ENCODE results near the gene ENAH.
"Not testable (repeated sequence)": the region's sequence is repeated elsewhere in the genome, so short reads cannot be mapped to it uniquely, and the experiment has no call there.

ENAH gene

DNA sequence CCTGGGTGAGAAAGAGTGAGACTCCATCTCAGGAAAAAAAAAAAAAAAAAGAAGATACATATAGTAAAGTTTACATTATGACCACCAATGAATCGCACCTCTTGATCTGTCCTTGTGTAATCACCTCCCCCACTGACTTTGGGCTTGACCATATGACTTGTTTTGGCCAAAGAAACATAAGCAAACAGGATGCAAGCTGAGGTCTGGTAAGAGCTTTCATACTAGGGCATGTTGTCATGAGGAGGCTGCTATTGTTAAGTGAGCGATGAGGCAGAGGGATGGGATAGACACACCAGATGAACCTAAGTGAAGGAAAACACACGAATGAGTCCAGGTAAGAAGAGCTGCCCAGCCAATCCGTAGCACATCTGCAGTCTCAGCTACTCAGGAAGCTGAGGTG is 10.7 kb downstream of the ENAH start:
- no peak for DNase-seq

DNA sequence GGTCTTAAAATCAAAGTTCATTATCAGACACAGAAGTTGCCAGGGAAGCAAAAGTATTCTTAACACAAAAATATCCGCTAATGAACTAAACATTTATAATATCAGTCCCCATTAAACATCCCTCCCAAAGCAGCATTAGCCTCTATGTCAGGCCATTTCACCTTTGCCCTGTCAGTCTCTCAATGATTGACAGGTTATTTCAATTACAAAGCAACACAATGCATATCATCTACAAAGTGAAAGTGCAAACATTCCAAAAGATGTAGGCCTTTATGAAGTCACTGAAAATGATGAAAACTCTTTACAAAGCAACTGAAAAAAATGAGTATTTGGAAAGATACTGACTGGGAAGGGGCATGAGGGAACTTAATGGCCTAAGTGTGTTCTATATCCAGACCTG is 14.1 kb downstream of the ENAH start:
- DNase-seq: no peak

DNA sequence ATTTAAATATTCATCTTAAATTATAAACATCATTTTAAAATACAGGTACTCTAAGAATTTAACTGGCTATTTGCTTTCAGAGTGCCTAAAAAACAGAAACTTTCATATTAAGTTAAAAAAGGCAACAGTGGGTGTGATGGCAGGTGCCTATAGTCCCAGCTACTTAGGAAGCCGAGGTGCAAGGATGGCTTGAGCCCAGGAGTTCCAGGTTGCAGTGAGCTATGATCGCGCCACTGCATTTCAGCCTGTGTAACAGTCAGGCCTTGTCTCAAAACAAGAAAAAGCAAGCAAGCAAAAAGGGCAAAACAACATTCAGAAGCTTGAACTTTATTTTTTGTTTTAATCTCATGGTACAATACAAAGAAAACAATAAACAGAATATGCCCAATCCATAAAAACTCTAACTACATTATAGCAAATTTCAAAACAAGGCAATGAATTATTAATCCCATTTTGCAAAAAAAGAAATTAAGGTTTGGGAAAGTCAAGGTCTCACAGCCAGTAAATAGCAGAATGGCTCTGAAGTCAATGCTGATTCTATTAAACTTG is 15.2 kb downstream of the ENAH start:
- no peak for DNase-seq

DNA sequence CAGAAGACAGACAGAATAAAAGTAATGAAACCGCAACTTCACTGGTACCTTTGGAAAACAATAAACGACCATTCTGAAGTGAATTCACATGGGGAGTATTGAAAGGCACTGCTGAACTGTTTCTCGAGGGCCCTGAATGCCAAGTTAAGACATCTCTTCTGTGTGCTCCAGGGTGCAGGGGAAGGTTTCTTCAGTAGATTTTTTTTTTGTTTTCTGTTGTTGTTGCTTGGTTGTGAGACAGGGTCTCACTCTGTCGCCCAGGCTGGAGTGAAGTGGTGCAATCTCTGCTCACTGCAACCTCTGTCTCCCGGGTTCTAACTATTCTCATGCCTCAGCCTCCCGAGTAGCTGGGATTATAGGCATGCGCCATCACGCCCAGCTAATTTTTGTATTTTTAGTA is 15.9 kb downstream of the ENAH start:
- not testable (repeated sequence) for DNase-seq

DNA sequence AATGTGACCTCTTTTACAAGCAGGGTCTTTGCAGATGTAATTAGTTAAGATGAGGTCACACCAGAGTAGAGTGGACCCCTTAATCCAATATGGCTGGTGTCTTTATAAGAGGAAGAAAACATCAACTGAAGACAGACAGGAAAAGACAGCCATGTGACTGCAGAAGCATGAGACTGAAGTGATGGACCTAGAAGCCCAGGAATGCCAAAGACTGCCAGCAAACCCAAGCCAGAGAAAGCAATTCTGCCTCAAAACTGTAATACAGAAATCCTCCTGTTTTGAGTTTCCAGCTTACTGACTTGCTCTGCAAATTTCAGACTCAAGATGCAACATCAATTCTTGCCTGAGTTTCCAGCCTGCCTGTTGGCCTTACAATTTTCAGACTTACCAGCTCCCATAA is 17.3 kb downstream of the ENAH start:
- DNase-seq: peak; percentile 34

DNA sequence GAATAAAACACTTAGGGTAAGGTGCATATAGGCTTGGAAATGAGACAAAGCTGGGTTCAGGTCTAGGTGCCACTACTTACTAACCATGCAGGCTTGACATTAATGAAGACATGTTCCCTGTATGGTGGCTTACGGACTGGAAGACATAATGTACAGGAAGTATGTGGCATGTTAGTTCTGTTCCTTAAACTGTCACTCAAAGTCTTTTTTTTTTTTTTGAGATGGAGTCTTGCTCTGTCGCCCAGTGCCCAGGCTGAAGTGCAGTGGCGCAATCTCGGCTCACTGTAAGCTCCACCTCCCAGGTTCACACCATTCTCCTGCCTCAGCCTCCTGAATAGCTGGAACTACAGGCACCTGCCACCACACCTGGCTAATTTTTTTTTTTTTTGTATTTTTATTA is 20.1 kb downstream of the ENAH start:
- not testable (repeated sequence) for DNase-seq

DNA sequence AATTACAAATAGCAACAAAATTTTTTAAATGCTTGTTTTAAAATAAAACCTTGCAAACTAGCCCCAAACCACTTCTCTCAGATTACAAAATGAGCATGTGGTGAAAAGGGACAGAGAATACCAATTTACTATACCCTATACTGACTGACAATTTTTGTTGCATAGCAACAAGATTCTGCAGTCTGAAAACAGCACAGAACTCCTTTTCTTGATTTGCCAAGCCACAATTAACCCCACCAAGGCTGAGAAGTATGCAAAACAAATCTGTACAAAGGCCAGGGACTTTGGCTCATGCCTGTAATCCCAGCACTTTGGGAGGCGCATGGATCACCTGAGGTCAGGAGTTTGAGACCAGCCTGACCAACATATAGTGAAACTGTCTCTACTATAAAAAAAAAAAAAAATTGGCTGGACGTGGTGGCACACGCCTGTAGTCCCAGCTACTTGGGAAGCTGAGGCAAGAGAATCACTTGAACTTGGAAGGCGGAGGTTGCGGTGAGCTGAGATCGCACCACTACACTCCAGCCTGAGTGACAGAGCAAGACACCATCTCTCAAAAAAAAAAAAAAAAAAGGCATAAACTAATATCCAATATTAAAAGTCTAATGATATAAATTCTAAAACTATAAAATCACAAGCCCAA is 21.8 kb downstream of the ENAH start:
- peak; percentile 41 for DNase-seq

DNA sequence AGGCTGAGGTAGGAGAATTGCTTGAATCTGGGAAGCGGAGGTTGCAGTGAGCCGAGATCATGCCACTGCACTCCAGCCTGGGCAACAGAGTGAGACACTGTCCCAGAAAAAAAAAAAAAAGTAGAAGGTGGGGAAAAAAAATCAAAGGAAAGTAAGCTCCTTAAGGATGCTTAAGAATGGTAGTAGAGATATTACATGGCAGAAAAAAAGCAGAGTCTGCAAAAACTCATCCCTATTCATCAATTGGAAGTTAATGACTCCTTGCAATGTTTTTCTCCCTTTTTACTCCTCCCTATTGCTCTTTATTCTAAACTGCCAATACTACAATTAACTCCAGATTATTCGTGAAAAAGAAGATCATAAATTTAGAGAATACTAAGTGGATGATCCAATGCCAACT is 23.4 kb downstream of the ENAH start:
- no peak for DNase-seq

DNA sequence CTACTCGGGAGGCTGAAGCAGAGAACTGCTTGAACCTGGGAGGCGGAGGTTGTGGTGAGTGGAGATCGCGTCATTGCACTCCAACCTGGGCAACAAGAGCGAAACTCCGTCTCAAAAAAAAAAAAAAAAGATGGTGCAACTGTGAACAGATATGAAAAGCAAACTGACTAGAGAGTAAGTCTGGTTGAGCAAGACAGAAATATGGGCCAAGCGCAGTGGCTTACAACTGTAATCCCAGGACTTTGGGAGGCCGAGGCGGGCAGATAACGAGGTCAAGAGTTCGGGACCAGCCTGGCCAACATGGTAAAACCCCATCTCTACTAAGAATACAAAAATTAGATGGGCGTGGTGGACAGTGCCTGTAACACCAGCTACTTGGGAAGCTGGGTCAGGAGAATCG is 24.1 kb downstream of the ENAH start:
- DNase-seq: not testable (repeated sequence)

DNA sequence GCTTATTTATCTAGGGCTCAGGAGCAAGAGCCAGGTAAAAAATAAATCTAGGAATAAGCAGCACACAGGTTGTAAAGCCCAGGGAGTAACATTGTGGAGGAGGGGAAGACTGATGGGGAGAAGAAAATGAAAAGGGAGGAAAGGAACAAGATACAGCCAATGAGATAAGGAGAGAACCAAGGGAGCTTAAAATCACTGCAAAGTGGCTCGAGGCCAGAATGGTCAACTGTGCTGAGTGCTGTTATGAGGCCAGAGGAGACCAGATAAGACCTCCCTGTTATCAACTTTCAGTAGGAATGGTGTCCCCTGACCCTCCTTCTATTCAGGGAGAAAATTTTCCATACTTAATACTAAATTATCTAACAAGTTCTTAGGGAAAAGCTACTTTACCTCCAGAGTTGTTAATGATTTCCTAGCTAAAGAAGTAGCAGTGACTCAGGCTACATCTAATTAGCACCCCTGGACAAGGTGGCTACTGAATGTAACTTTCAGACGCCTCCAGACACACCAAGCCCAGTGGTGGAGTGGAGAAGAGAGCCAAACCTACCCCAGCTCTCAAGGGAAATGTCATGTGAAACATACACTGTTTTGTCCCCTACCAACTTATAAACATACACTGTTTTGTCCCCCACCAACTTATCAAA is 25.5 kb downstream of the ENAH start:
- DNase-seq: no peak

DNA sequence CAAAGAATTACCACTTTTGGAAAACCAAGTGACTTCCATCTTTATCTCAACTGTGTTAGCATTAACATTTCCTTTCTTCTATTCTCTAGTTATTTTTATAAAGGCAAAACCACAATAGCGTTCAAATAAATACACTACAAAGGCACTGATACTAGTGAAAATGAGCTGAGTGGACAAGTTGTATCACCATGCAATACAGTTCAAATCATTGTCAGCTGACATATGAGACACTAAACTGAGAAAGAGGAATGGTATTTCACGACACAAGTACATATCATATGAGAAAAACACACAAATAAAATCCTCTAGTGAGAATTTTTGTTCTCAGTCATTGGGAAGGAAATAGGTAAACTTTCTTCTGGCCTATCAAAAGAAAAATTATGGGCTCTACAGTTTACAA is 26.2 kb downstream of the ENAH start:
- DNase-seq: no peak

DNA sequence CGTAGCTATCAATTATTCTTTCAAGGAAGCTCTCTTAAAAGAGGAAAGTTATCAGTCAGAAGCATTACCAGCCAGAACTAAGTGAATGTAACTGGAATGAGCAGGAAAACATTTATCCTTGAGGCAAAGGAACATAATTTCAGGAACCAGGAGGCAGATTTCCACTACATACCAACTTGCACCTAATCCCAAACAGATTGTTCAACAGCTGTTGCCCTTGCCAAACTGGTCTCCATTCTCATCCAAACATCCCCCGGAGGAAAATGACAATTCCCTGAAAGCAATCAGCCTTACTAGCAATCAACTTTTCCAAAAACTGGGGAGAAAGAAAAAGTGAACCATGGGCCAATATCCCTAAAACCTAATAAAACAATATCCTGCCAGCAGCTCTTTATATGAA is 35.0 kb downstream of the ENAH start:
- no peak for DNase-seq

DNA sequence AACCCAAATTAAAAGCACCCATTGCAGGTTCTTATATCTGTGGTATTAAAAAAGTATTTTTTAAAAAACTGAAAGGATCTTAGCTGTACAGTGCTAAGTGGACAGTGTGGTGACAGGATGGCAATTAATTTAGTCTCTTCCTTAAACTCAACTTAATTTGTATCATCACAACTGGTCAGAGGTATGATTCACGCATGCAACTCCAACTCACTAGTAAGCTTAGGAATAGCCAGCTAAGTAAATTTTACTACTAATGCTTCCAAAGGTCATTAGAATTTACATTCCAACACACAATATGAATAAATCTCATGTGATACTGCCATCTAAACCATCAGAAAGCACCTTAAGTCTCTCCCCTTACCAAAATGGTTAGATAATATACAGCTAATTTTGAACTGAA is 35.4 kb downstream of the ENAH start:
- no peak for DNase-seq

DNA sequence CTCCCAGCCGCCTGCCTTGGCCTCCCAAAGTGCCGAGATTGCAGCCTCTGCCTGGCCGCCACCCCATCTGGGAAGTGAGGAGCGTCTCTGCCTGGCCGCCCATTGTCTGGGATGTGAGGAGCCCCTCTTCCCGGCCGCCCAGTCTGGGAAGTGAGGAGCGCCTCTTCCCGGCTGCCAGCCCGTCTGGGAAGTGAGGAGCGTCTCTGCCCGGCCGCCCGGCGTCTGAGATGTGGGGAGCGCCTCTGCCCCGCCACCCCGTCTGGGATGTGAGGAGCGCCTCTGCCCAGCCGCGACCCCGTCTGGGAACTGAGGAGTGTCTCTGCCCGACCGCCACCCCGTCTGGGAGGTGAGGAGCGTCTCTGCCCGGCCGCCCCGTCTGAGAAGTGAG is 37.5 kb downstream of the ENAH start:
- not testable (repeated sequence) for DNase-seq

DNA sequence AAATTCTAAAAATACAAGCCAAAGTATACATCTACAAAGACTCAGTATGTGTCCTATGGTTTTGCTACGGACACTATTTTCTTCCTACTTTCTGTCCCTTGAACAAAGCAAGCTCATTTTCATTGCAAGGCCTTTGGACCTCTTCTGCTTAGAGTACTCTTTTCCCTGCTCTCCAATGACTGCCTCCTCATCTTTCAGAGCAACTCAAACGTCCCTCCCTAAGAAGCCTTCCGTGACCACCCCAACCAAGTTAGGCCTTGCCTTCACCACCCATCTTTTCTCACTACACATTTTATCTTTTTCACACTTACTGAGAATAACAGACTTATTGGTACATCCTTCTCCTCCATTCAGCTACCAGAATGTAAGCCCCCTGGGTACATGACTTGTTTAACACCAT is 39.9 kb downstream of the ENAH start:
- no peak for DNase-seq

DNA sequence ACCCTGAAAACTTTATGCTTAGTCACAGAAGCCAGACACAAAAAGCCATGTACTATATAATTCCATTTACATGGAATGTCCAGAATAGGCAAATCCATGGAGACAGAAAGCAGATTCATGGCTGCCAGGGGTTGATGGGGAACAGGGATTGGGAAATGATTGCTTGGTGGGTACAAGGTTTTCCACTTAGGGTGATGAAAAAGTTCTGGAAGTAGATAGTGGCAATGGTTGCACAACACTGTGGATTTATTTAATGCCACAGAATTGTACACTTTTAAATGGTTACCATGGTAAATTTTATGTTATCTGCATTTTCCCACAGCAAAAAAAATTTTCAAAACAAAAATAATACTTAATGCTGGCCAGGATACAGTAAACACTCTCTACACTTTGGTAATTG is 40.6 kb downstream of the ENAH start:
- DNase-seq: no peak

DNA sequence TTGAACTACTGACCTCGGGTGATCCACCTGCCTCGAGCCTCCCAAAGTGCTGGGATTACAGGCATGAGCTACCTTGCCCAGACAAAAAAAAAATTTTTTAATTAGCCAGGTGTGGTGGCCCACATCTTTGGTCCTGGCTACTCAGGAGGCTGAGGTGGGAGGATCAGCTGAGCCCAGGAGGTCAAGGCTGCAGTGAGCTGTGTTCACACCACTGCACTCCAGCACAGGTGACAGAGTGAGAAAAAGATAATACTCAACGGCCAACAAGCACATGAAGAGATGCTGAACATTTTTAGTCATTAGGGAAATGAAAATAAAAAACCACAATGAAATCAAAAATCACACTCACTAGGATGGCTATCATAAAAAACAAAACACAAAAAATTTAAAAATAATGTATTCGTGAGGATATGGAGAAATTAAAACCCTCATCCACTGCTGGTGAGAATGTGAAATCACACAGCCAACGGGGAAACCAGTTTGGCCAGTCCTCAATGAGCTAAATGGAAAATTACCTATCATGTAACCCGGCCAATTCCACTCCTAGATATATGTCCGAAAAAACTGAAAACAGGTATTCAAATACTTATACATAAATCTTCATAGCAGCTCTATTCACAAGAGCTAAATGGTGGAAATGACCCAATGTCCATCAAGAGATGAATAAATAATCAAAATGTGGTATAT is 41.2 kb downstream of the ENAH start:
- DNase-seq: no peak

DNA sequence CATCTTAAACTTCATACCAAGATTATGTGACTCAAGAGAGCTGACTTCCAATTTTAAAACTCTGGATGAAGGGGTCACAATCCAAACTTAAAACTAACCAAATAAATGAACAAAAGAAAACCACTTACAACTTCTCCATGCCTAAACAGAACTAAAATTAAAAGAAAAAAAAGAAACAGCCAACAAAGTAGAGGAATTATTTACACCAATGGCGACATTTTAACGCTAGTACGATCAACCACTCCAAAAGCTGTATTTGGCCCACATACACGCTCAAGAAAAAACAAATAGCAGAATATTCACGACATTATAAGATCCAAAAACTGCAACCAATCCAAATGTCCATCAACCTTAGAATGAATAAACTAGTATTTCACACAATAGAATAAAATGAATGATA is 42.4 kb downstream of the ENAH start:
- DNase-seq: no peak

DNA sequence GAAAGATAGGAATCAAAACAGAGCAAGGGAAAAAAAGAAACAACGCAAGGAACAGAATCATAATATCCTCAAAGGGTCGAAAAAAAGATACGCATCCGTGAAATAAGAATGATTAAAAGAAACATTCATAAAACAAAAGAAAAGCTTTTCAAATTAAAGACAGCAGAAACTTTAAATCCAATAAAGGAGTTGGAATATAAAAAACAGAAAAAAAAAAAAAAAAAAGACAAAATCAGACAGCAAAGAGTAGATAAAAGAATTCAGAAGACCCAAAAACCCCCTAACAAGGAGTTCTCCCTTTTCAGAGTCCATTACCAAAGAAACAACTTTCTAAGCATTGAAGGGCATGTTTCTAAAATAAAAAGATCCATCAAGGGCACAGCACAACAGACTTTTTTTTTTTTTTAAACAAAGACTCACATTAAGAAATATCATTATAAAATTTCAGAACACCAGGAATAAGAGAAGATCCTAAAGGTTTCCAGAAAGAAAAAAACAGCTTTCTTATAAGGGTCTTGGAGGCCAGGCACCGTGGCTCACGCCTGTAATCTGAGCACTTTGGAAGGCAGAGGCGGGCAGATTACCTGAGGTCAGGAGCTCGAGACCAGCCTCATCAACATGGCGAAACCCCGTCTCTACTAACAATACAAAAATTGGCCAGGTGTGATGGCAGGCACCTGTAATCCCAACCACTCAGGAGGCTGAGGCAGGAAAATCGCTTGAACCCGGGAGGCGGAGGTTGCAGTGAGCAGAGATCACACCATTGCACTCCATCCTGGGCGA is 44.7 kb downstream of the ENAH start:
- no peak for DNase-seq

DNA sequence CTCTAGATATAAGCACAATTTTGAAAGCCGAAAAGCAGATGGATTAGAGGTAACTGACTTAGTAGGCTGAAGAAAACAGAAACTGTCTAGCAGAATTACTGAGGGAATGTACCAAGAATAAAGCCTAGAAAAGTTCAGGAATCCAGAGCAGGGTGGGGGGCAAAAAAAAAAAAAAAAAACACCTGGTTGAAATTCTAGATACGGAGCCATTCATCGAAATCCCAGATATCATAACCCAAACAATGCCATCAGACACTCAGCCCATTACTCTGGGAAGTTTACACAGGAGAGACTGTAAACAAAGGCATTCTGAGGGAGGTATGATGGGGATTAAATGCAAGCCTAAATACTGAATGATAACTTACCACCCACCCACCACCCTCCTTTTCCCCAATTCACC is 45.6 kb downstream of the ENAH start:
- DNase-seq: no peak

DNA sequence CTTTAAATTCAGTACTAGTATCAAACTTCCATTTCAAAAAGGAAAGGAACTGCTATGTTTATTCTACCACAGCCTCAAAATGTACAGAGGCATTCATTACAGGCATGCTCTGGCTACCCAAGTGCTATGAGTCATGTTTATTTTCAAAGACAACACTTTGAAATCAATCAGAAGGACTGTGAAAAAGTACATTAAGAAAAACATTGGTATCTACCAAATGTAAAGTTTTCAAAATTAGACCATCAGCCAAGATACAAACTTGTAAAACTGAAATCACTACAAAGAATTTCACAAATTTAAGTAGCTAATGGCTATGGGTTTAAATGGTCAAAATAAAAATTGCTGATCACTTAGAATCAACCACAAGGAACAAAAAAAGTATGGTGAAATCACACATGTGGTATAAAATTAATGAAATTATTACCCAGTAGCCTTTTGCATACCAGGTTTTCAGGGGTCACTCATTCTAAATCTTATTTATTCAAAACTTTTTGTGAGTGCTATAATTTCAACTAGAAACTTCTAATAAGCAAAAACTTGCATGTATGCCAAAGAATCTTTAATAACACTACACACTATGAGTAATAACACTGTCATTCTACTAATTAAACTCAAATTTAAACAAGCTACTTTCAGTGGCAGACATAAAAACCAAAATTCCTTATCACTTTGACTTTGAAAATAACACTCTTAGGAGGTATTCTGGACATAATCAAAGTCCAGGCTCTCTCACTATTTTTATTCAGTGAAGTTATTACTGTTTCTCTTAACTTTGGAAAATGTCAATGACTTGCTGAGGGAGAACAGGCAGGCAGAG is 49.2 kb downstream of the ENAH start:
- no peak for DNase-seq

DNA sequence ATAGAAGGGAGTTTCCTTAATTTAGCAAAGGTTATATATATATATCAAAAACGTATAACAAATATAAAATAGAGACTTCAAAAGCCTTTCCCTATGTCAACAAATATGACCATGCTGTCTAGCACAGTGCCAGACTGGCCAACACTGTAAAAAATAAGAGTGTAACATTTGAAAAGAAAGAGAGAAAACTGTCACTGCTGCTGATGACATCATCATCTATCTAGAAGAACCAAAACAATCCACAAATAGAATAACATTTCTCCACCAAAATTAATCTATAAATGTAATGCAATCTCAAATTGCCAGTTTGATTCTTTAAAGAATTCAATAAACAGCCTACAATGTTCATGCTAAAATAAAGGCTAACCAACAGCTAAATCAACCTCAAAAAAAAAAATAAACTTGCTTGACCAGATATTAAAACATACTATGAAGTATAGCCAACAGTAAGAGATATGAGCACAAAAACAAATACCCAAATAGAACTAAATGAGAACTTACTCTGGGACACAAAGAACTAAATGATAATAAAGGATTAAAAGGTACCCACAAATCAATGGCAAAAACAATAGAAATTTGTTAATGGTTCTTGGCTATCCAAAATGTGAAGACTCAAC is 50.2 kb downstream of the ENAH start:
- no peak for DNase-seq
